ENCODE data around the gene TMCC1. TPM values are rescaled to one million over a fixed set of nuclear protein-coding genes. Genes with fewer than 3 reads are reported as not detected.
"Not testable (repeated sequence)": the region's sequence is repeated elsewhere in the genome, so short reads cannot be mapped to it uniquely, and the experiment has no call there.

The TMCC1 gene
- total RNA-seq, 1 experiment from 2014 or later, result 8.7 TPM

GRCh38 chr3:129610794-129611445 lies 282.6 kb downstream of the TMCC1 start:
- DNase-seq (ENCODE audit: low read depth), result not testable (repeated sequence)

GRCh38 chr3:129610276-129610675 lies 283.2 kb downstream of the TMCC1 start:
- no peak for DNase-seq (ENCODE audit: low read depth)

DNA sequence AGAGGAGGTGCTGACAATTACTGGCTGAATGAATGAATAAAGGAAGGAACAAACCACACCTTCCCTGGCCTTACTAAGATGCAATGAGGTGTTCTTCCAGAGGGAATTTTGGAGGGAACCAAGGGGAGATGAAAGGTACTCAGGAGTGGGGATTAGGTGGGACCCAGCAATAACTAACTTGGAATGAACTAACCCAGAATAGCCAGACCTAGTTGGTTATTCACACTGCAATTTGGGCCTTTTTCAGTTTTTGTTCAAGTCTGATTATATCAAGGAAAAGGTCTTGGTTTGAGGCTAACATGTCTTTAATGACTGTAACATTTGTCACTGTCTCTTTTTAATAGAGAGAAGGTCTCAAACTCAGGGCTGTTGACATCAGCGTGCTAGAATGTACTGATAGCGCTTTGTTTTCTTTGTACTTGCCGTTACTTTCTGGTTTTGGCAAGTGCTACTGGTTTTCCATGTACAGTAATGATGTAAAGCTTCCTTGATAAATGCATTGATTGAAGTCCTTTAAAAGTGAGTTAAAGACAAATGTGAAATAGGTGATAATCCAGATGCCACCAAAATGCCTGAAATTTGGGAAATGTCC lies 283.8 kb downstream of the TMCC1 start:
- DNase-seq (ENCODE audit: low read depth), result peak; percentile 63

GRCh38 chr3:129608936-129609590 lies 284.4 kb downstream of the TMCC1 start:
- no peak for DNase-seq (ENCODE audit: low read depth)

DNA sequence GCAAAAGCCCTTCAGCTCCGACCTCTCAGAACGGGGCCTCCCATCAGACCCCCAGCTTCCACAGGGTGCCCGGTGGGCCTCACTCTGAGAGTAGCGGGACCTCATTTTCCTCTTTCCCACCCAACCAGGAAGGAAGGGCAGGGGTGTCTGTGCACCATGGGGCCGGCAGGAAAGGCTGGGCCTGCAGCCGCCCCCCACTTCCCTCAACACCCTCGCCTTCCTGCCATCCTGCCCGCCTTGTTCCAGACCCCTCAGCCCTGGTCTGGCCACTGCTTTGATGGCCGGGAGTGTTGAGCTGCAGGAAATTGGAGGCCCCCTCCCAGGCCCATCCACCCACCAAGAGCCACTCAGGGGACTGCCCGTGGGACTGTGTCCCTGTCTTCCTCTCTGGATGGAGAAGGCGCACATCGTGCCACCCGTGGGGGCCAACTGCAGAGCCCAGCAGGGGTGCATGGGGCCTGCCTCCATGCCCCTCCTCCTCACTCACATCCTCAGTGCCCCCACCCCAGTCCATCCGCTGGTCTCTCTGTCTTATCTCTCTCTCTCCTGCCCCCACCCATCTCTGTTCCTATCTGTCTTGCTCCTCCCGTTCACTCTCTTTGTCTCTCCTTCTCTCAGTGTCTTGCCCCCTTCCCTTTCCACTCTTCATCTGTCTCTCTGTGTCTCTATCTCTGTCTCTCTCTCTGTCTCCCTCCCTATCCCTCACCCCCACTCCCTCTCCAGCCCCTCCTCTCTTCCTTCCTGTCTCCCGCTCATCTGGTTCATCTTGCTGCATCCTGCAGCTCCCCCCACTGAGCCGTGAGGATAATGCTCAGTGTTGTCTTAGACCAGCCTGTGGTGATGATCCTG lies 285.2 kb downstream of the TMCC1 start:
- peak; percentile 73 for DNase-seq (ENCODE audit: low read depth)

GRCh38 chr3:129607391-129608068 lies 286.0 kb downstream of the TMCC1 start:
- no peak for DNase-seq (ENCODE audit: low read depth)

- DNase-seq (ENCODE audit: low read depth), result peak; percentile 78
Observed at GRCh38 chr3:129606636-129607390, 286.7 kb downstream of the TMCC1 start, which contains the start of gene PLXND1. Gene PLXND1 (minus strand): TSS chr3:129606676. CDS start chr3:129606639, 37 bp downstream.

GRCh38 chr3:129605922-129606635 lies 287.4 kb downstream of the TMCC1 start:
- peak; percentile 67 for DNase-seq (ENCODE audit: low read depth)

GRCh38 chr3:129605203-129605921 lies 288.1 kb downstream of the TMCC1 start:
- peak; percentile 76 for DNase-seq (ENCODE audit: low read depth)

DNA sequence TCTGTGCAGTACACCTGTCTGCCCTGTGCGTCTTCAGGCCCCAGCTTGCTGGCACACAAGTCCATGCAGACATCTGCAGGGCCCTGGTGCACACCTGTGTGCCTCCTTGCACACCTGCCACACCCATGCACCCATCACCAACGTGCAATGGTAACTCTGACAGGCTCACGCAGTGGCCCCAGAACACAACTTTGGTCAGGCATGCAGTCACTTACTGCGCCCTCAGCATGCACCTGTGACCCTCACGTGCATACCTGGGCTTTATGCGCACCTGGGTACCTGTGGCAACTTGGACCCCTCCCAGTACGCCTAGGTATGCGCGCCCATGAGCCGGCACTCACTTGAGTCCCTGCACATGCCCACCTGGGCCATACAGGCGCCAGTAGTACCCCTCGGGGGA lies 288.7 kb downstream of the TMCC1 start:
- no peak for DNase-seq (ENCODE audit: low read depth)

- DNase-seq (ENCODE audit: low read depth), result no peak
Observed at GRCh38 chr3:129603991-129604749, 289.3 kb downstream of the TMCC1 start.

DNA sequence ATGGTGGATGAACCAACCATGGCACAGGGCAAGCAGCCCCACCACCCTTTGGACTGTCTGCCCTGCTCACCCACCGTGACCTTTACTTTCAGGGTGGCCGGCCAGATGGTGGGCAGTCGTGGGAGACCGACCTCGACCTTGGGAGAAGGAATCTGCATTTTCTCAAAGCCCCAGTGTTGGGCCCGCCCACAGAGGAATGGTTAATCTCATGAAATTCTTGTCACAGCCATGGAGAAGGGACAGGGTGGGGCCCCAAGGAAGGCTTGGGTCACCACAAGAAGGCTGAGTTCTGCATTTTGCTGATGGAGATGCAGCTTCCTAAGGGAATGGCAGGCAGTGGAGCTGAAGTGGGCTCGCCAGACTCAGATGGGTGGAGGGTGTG lies 290.0 kb downstream of the TMCC1 start:
- DNase-seq (ENCODE audit: low read depth), result no peak

DNA sequence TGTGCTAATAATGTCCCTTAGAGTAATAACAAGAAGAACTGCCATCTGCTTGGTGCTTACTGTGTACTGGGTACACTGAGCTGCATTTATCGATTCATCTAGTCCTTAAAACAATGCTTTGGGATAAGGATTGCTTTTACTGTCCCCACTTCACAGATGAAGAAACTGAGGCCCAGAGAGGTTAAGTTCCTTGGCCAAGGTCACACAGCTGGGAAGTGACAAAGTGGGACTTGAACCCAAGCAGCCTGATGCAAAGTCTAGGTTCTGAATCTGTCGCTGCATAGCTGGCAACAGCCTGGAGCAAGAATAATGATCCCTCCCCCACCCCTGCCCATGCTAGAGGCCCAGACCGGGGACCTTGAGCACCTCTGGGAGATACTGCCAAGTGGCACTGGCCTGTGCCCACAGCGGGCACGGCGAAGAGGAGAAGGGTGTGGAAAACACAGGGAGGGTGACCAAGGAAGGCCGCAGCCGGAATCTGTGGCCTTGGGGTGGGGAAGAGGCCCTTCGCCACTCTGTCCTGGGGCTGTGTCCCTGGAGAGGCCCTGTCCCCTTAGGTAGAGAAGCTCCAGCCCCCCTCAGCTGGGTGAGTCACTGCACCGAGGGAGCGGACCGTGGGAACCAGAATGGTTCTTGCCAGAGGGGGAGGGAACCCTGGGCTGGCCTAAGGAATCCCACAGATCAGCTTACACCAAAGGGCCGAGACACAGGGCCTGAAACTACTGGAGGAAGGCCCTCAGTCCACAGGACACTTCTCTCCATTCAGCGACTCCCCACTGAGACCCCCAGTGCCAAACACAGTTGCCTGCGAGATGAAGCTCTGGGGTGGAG lies 290.6 kb downstream of the TMCC1 start:
- DNase-seq (ENCODE audit: low read depth), result peak; percentile 95

DNA sequence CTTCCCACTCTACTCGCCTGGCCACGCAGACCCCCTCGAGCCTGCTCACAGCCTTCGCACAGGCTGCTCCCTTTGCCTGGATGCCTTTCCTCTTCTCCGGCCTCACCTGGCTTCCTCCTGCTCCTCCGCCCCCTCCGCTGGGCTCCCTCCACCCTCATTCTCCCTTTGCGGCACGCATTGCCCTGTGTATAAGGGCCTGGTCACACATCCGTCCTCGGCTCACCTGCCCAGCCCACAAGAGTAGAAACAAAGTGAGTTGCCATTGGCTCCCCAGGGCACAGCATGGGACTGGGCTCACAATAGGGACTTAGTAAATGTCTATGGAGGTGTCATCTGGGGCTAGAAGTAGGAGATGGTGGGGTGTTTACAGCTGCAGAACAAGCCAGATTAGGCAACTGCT lies 291.2 kb downstream of the TMCC1 start:
- no peak for DNase-seq (ENCODE audit: low read depth)

GRCh38 chr3:129601713-129602112 lies 291.8 kb downstream of the TMCC1 start:
- no peak for DNase-seq (ENCODE audit: low read depth)

DNA sequence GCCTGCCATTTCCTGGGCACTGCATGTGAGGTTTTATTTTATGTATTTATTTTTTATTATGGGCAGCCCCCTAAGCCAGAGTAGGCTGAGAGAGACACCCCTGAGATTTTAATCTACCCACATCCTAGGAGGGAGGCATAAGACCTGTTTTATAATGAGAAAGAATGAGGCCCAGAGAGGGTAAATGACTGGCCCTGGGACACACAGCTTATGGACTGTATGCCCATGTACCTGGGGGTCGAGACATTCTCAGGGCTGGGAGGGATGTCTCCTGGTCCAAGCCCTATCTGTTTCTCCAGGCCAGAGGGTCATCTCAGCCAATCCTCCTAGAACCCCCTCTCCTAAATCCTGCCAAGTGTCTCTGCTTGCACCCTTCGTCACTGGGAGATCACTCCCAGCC lies 293.2 kb downstream of the TMCC1 start:
- DNase-seq (ENCODE audit: low read depth), result no peak

DNA sequence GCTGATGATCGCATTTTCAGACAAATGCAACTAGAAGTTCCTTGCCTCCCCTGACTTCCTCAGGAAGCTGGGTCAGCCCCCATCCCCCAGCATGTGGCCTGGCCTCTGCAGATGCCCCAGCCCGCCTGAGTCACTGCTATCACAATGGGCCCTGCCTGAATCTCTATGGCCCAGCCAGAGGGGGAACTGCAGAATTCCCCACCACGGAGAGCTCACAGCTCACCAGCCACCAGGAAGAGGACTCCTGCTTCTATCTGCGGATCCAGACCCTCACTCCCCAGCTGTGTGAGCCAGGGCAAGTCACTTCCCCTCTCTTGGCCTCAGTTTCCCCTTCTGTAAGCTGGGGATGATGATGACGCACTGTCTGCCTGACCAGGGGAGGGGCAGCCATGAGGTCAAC lies 293.9 kb downstream of the TMCC1 start:
- DNase-seq (ENCODE audit: low read depth), result peak; percentile 88

DNA sequence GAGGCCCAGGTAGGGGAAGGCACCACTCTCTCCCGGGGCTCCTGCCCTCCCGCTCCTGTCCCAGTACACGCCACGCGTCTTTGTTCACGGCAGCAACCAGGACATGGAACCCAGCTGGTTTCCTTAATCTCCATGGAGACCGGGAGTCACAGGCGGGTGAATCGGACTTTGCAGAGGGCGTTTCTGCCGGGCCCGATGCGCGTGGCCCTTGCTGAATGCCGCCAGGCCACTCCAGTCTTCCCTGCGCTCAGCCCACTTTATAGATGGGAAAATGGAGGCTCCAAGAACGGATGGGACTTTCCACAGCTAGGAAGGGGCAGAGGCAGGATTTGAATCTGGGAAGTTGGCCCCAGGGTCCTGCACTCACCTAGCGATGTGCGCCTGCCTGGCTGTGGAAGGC lies 294.4 kb downstream of the TMCC1 start:
- DNase-seq (ENCODE audit: low read depth), result no peak
